Large intestine (tissue), 3 donors: ENCODE measurements around the gene HECW1. TPM values are rescaled to one million over a fixed set of nuclear protein-coding genes. Genes with fewer than 3 reads are reported as not detected.
A peak's percentile ranks its signal among the peaks of the same experiment; 100 is the strongest.

ENCODE experiments used
- DNase-seq, 2 donors: peaks; one replicate each; pipeline versions ENCODE4 v3.0.0 to v3.0.0-alpha.2; 2013
- H3K27ac ChIP-seq: one replicate; pipeline ENCODE4 v1.5.1; 2013; ENCODE audit warnings: low read length
- H3K27me3 ChIP-seq: 2 replicates; pipeline ENCODE4 v1.6.1; 2013; ENCODE audit warnings: low read length; ENCODE audit not compliant: control insufficient read depth, insufficient read depth
- H3K36me3 ChIP-seq: 2 replicates; pipeline ENCODE4 v1.6.1; 2013; ENCODE audit warnings: low read length; ENCODE audit not compliant: control insufficient read depth, insufficient read depth
- H3K4me1 ChIP-seq: one replicate; pipeline ENCODE4 v1.6.1; 2013; ENCODE audit warnings: low read length; ENCODE audit not compliant: control insufficient read depth, insufficient read depth
- H3K4me3 ChIP-seq: one replicate; pipeline ENCODE4 v1.5.1; 2013; ENCODE audit warnings: low read length
- H3K9me3 ChIP-seq: one replicate; pipeline ENCODE4 v1.6.1; 2013; ENCODE audit warnings: mild to moderate bottlenecking, low read depth, low read length, moderate library complexity; ENCODE audit not compliant: control insufficient read depth
- WGBS: methylation state at CpG from one replicate; pipeline ENCODE4 v1.1.5; 2013; ENCODE audit warnings: low lambda C conversion rate; ENCODE audit not compliant: insufficient coverage; 5-methylcytosine and 5-hydroxymethylcytosine counted together
- polyA plus RNA-seq: library from polyadenylated mRNA; unstranded; fragments of 120-200 nt; gene quantifications from one replicate; pipeline ENCODE4 v1.2.1, GENCODE V29; 2013

The HECW1 gene
- polyA plus RNA-seq, 1 donor: 0.36 TPM

DNA sequence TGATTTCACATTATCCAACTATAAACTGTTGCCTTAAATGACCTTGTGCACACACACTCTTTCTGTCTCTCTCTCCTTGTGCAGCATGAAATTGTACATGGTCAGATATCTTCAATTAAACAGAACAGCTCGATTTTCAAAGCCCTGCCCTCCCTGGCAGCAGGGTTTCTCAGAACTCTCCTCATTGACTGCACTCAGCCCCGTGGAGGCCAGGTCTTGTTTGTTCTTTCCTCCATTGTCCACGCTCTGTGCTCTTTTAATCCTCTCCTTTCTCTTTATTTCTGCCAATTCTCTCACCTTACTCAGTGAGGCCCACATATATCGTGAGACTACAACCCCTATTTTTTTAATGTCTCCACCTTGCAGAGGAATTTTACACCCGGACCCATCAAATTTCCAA is 294.5 kb downstream of the HECW1 start:
- H3K4me1 ChIP-seq: no peaks in the 10 kb centered on the region
- 65% methylated on average over 3 of the region's 5 CpGs for WGBS
- H3K4me3 ChIP-seq: no peak overlapping the region
- H3K9me3 ChIP-seq: no peaks in the 10 kb centered on the region
- DNase-seq: no peak
- no peaks in the 10 kb centered on the region for H3K36me3 ChIP-seq
- H3K27ac ChIP-seq: no peak overlapping the region
- no peaks in the 10 kb centered on the region for H3K27me3 ChIP-seq

- Histone ChIP-seq H3K27ac (no peak overlapping the region), H3K4me3 (no peak overlapping the region), H3K9me3 (no peaks in the 10 kb centered on the region), H3K36me3 (no peaks in the 10 kb centered on the region), H3K4me1 (no peaks in the 10 kb centered on the region), H3K27me3 (no peaks in the 10 kb centered on the region)
- no CpG with 5 or more reads among the region's 5 CpGs for WGBS
- DNase-seq: no peak
These were observed 296.5 kb downstream of the HECW1 start for GRCh38 chr7:43408981-43409380.

- H3K27me3 ChIP-seq: no peaks in the 10 kb centered on the region
- WGBS: no CpG with 5 or more reads among the region's 3 CpGs
- no peaks in the 10 kb centered on the region for H3K9me3 ChIP-seq
- no peak overlapping the region for H3K27ac ChIP-seq
- no peaks in the 10 kb centered on the region for H3K36me3 ChIP-seq
- H3K4me3 ChIP-seq: no peak overlapping the region
- H3K4me1 ChIP-seq: no peaks in the 10 kb centered on the region
- DNase-seq: no peak
These were observed 305.0 kb downstream of the HECW1 start for GRCh38 chr7:43417455-43417854.

- Histone ChIP-seq H3K4me3 (no peak overlapping the region), H3K27ac (no peak overlapping the region), H3K27me3 (no peaks in the 10 kb centered on the region), H3K4me1 (no peaks in the 10 kb centered on the region), H3K36me3 (no peaks in the 10 kb centered on the region), H3K9me3 (no peaks in the 10 kb centered on the region)
- no peak for DNase-seq
- WGBS: 100% methylated on average over 1 of the region's 2 CpGs
These were observed 318.0 kb downstream of the HECW1 start for GRCh38 chr7:43430411-43430810.

GRCh38 chr7:43431020-43431595 is 318.7 kb downstream of the HECW1 start:
- Histone ChIP-seq H3K4me3 (no peak overlapping the region), H3K27ac (no peak overlapping the region), H3K9me3 (no peaks in the 10 kb centered on the region), H3K36me3 (no peaks in the 10 kb centered on the region), H3K4me1 (no peaks in the 10 kb centered on the region), H3K27me3 (no peaks in the 10 kb centered on the region)
- no peak for DNase-seq
- 57% methylated on average over 1 of the region's 3 CpGs for WGBS

DNA sequence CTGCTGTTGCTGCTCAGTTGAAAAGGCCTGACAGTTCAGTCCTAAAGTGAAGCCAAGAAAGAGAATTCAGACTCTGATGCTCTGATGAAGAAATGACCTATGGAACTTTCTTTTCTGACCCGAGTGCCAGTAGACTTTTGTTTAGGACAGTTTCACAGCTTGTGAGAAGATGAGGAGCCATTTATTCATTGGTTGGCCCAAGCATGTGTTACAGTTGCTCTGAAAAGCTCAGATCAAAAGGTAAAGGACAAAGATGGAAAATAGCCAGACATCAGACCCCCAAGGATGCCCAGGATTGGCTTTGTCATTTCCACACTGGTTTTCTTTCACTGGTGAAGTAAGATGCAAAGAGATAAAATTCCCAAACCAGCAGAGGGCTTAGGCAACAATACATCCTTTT is 321.2 kb downstream of the HECW1 start:
- H3K4me1 ChIP-seq: no peaks in the 10 kb centered on the region
- no peaks in the 10 kb centered on the region for H3K27me3 ChIP-seq
- H3K27ac ChIP-seq: no peak overlapping the region
- DNase-seq: no peak
- WGBS: no CpG with 5 or more reads among the region's 1 CpG
- no peak overlapping the region for H3K4me3 ChIP-seq
- H3K9me3 ChIP-seq: no peaks in the 10 kb centered on the region
- H3K36me3 ChIP-seq: no peaks in the 10 kb centered on the region

DNA sequence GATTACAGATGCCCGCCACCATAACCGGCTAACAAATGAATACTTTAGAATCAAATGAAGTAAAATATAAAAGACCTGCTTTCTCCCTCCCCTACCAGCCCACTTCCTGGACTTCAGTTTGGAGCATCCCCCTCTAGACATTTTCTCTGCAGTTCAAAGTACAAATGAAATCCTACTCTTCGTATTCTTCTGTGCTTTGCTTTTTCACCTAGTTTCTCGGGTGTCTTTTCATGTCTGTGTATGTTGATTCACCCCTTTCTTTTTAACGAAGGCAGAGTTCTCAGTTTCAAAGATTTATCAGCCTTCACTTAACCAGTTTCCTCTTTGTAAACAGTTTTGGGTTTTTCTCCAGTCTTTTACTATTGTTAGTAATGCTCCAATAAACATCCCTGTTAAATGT is 324.6 kb downstream of the HECW1 start:
- Histone ChIP-seq H3K4me3 (no peak overlapping the region), H3K27ac (no peak overlapping the region), H3K4me1 (no peaks in the 10 kb centered on the region), H3K27me3 (no peaks in the 10 kb centered on the region), H3K36me3 (no peaks in the 10 kb centered on the region), H3K9me3 (no peaks in the 10 kb centered on the region)
- DNase-seq: no peak
- WGBS: 10% methylated on average over 3 of the region's 5 CpGs

GRCh38 chr7:43438897-43439479 is 326.5 kb downstream of the HECW1 start:
- Histone ChIP-seq H3K9me3 (no peaks in the 10 kb centered on the region), H3K4me1 (no peaks in the 10 kb centered on the region), H3K27me3 (no peaks in the 10 kb centered on the region), H3K4me3 (no peak overlapping the region), H3K27ac (no peak overlapping the region), H3K36me3 (no peaks in the 10 kb centered on the region)
- no peak for DNase-seq
- 42% methylated on average over 2 of the region's 8 CpGs for WGBS

GRCh38 chr7:43439631-43440401 is 327.4 kb downstream of the HECW1 start:
- H3K4me1 ChIP-seq: no peaks in the 10 kb centered on the region
- WGBS: no CpG with 5 or more reads among the region's 15 CpGs

GRCh38 chr7:43441231-43442130 is 329.0 kb downstream of the HECW1 start:
- Histone ChIP-seq H3K9me3 (peaks cover 8% of the 10 kb centered on the region), H3K36me3 (no peaks in the 10 kb centered on the region)
- 94% methylated on average over 2 of the region's 11 CpGs for WGBS

More at GRCh38 chr7:43439631-43440401, 327.4 kb downstream of the HECW1 start:
- peak; percentile 16 to 26 for DNase-seq
- Histone ChIP-seq H3K4me3 (no peak overlapping the region), H3K27ac (no peak overlapping the region), H3K27me3 (no peaks in the 10 kb centered on the region), H3K9me3 (peaks cover 2% of the 10 kb centered on the region), H3K36me3 (no peaks in the 10 kb centered on the region)

More at GRCh38 chr7:43441231-43442130, 329.0 kb downstream of the HECW1 start:
- H3K27ac ChIP-seq: no peak overlapping the region
- DNase-seq: no peak
- no peak overlapping the region for H3K4me3 ChIP-seq
- no peaks in the 10 kb centered on the region for H3K4me1 ChIP-seq
- no peaks in the 10 kb centered on the region for H3K27me3 ChIP-seq
